Measurements from ENCODE around the gene MAGI2. TPM values are rescaled to one million over a fixed set of nuclear protein-coding genes. Genes with fewer than 3 reads are reported as not detected.

Gene MAGI2
- total and polyA plus RNA-seq, 2 of the 13 experiments (the other 11 are each of a cell fraction or from before 2014, with no cell fraction given), result 1.5 to 3.8 TPM

- peak; percentile 54; the same call in 1 of the 2 replicates for TF ChIP-seq AHDC1 (CRISPR knock-in tag; IDR thresholded peaks at IDR 0.05; ENCODE audit: borderline replicate concordance)
- peak; percentile 77 for TF ChIP-seq ARID5B (CRISPR knock-in tag; IDR thresholded peaks at IDR 0.05)
- TF ChIP-seq ARNT2 (CRISPR knock-in tag; IDR thresholded peaks at IDR 0.05; ENCODE audit: low read depth), result no peak
- TF ChIP-seq CREB1 (IDR thresholded peaks at IDR 0.05), result no peak
- TF ChIP-seq CREB1 (CRISPR knock-in tag; IDR thresholded peaks at IDR 0.05), result peak; percentile 20; the same call in 1 of the 2 replicates
- peak; percentile 16; the same call in 1 of the 2 replicates for TF ChIP-seq NCOA2 (CRISPR knock-in tag; IDR thresholded peaks at IDR 0.05)
- TF ChIP-seq PAXIP1 (CRISPR knock-in tag; conservative IDR thresholded peaks at IDR 0.05), result peak; percentile 41; the same call in 1 of the 2 replicates
- TF ChIP-seq POGZ (CRISPR knock-in tag; IDR thresholded peaks at IDR 0.05), result peak; percentile 62
- no peak for TF ChIP-seq ZNF468 (CRISPR knock-in tag; IDR thresholded peaks at IDR 0.05)
- TF ChIP-seq FOXP4 (CRISPR knock-in tag; IDR thresholded peaks at IDR 0.05), result 0 out of 2 replicates have a peak, but pooled peaks have one; percentile 26
- TF ChIP-seq RARA (CRISPR knock-in tag; IDR thresholded peaks at IDR 0.05), result no peak
- peak in 1 of 2 experiments; percentile 91; a peak in 2 of 4 replicates for TF ChIP-seq ATF4 (CRISPR knock-in tag; IDR thresholded peaks at IDR 0.05)
- no peak for TF ChIP-seq TBL1XR1 (IDR thresholded peaks at IDR 0.05; ENCODE audit: borderline replicate concordance, low read length, partially characterized antibody)
These were observed 241.7 kb downstream of the MAGI2 start (continued) for GRCh38 chr7:79211724-79212123.
